SIG-M5 (cell line): Measurements from ENCODE around the gene NSMF.

Experiments used
- DNase-seq: peaks from one replicate; lab custom pipeline; 2025; lab: John Stamatoyannopoulos, UW

The NSMF gene

GRCh38 chr9:137445930-137446431 lies 13.2 kb downstream of the NSMF start:
- DNase-seq, result no peak

DNA sequence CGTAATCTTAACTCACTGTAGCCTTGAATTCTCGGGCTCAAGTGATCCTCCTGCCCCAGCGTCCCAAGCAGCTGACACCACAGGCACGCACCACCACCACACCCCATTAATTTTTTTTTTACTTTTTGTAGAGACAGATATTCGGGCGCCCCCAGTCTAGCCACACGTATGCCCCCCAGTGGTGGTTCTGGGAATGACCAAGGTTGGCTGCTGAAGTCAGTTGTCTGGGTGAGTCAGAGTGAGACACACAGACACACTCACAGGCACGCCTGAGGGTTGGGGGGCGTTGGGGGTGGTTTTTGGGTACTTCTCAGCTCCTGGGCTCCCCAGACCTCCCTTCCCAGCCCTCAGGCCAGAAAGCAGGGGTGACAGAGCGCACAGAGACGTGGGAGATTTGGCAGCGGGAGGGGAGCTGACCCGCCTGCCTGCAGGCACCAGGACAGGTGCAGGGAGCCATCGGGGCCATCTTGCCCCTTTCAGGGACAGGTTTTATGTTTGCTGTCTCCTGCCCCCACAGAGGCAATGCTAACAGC lies 13.8 kb downstream of the NSMF start:
- DNase-seq, result no peak

DNA sequence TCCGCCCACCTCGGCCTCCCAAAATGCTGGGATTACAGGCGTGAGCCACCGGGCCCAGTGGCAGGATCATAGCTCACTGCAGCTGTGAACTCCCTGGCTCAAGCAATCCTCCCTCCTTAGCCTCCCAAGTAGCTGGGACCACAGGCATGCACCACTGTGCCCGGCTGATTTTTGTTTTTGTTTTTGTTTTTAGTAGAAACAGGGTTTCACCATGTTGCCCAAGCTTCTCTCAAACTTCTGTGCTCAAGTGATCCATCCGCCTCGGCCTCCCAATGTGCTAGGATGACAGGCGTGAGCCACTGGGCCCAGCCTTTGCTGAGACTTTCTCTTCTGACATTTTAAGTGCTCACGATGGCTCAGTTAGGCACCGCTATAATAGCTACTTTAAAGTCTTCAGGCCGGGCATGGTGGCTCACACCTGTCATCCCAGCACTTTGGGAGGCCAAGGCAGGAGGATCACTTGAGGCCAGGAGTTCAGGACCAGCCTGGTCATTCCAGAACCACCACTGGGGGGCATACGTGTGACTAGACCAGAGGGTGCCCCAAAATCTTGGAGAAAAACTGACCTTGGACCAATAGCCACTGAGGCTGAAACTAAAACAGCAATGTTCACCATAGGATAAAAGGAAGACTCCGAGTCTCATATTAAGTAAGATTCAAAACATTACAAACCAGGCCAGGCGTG lies 14.9 kb downstream of the NSMF start:
- DNase-seq, result no peak

DNA sequence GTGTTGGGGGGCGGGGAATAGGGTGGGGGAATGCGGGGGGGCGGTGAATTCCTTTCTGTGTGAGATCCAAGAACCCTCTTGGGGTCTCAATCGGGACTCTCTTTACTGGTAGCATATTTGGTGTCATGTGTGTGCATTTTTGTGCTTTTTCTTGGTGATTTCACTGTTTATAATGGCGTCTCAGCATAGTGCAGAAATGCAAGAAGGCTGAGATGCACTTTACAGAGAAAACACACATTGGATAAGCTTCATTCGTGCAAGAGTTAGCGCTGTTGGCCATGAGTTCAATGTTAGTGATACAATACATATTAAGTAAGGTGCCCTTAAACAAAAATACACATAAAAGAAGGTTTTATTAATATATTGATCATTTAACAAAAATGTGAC lies 17.2 kb downstream of the NSMF start:
- DNase-seq, result no peak

DNA sequence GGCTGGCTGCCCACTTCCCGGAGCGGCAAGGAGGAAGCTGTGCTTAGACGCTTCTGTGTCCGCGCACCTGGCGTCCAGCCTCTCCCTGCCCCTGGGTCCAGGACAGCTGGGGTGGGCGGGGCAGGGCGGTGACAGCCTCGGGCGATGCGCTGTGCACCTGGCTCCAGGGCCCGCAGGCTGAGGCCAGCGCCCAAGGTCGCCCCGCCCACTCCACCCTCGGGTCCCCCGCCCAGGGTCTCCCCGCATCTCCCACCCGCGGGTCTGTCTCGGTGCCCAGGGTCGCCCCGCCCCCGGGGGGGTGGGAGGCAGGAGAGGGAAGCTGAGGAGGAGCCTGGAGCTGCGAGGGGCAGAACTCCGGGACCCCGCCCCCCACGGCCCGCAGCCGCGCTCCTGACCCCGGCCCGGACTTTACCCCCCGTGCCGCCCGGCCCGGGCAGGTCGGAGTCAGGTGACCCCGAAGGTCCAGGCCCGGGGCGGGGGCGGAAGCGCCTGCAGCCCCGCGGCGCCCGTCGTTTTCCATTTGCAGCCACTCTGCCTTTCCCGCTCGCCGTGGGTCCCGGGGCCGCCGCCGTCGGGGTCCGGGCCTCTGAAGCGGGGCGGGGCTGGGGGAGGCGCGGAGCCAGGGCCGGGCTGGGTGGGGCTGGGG lies 17.7 kb downstream of the NSMF start, which contains the start of gene ENTPD8:
ENTPD8 (minus strand) TSS at position 69 of the 646 bp plus-strand sequence. CDS start 3,072 bp downstream, outside the sequence.
- DNase-seq, result no peak

- no peak for DNase-seq
Observed at GRCh38 chr9:137439158-137439714, 19.9 kb downstream of the NSMF start.

- no peak for DNase-seq
Observed at GRCh38 chr9:137438591-137439157, 20.5 kb downstream of the NSMF start.

- DNase-seq, result no peak
Observed at GRCh38 chr9:137437691-137438590, 21.2 kb downstream of the NSMF start.

DNA sequence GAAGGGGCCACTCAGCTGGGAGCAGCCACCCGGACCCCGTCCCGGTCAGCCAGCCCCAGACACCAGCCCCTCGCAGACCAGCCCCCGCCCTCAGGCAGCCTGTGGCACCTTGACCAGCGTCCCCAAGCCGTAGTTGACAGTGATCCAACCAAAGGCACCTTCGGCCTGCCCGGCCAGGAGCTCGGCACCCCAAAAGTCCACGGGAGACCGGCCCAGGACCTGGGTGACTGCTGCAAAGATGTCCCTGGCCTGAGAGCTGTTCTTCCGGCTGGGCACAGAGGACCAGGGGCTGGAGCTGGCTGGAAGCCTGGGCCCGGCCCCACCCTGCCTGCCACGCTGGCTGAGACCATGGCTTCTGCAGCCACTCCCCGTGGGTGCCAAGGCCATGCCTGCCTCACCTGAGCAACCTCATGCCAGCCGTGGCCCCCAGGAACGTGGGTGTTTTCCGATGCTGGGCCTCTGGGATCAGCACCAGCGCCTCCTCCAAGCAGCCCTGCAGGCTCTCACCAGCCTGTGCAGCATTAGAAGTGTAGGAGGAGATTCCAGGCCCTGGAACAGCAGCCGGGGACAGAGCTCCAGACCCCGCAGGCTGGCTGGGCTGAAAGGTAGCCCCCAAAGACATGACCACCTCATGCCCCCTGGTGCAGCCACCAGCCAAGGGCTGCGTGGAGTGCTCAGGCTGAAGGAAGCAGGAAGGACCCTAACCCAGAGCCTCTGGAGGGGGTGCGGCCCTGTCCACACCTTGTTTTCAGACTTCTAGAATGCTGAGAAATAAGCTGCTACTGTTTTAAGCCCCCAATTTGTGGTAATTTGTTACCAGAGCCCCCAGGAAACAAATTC lies 22.2 kb downstream of the NSMF start:
- DNase-seq, result no peak

GRCh38 chr9:137435980-137436760 lies 23.0 kb downstream of the NSMF start:
- no peak for DNase-seq

GRCh38 chr9:137435381-137435891 lies 23.7 kb downstream of the NSMF start:
- no peak for DNase-seq

GRCh38 chr9:137434498-137435380 lies 24.4 kb downstream of the NSMF start:
- no peak for DNase-seq

GRCh38 chr9:137433916-137434431 lies 25.2 kb downstream of the NSMF start:
- no peak for DNase-seq

DNA sequence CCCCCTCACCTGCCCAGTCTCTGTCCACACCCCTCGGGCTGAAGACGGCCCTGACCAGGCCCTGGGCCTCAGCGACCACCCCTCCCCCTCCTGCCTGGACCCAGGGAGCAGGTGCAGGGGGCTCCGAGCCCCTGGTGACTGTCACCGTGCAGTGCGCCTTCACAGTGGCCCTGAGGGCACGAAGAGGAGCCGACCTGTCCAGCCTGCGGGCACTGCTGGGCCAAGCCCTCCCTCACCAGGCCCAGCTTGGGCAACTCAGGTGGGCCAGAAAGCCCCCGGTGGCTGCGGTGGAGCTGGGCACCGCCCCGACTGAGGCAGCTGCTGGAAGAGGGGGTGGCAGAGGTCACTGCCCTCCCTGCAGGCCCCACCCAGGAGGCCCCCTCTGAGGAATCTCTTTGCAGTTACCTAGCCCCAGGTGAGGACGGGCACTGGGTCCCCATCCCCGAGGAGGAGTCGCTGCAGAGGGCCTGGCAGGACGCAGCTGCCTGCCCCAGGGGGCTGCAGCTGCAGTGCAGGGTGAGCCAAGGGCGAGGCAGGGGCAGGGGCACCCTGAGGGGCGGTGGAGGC lies 25.7 kb downstream of the NSMF start:
- no peak for DNase-seq

GRCh38 chr9:137432687-137433348 lies 26.3 kb downstream of the NSMF start:
- DNase-seq, result no peak

DNA sequence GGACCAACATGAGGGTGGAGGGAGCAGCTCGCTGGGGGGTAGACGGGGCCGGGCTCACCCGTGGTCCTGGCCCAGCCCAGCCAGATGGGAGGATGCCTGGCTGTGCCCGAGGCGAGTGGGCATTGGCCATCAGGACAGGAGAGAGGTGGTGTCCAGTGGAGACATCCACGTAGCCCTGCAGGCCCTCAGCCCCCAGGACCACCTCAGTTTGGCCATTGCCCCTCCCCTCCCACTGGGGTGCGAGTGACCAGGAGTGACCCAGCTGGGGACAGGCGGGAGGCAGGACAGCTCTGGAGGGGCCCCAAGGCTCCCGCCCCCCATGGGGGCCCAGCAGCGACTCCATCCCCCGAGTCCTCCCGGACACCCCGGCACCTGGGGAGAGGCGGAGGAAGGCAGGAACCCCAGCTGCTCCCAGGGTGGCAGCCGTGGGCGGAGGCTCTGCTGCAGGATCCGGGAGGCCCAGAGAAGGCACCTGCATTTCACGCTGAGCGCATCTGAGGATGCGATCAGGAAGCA lies 27.7 kb downstream of the NSMF start:
- no peak for DNase-seq

GRCh38 chr9:137430723-137431415 lies 28.3 kb downstream of the NSMF start:
- no peak for DNase-seq
